Peyer's patch (tissue), 4 donors: ENCODE measurements around the gene AP2B1.

ENCODE experiments used
- CTCF ChIP-seq, 6 experiments: fragments of 450-650 bp in 4 of 6; fragments of 200-600 bp in 2 of 6; sonication (generic) in 1 of 6; IDR thresholded peaks; one replicate each; pipeline ENCODE4 v1.5.1; 2017 to 2019; ENCODE audit warnings: antibody characterized with exemption in 6 of 6, mild to moderate bottlenecking in 3 of 6, moderate library complexity in 1 of 6
- POLR2A ChIP-seq, 2 donors: fragments of 450-650 bp; IDR thresholded peaks; one replicate each; pipeline ENCODE4 v1.5.1; 2017; ENCODE audit warnings: antibody characterized with exemption in 2 of 2, mild to moderate bottlenecking in 2 of 2, moderate library complexity in 2 of 2

DNA sequence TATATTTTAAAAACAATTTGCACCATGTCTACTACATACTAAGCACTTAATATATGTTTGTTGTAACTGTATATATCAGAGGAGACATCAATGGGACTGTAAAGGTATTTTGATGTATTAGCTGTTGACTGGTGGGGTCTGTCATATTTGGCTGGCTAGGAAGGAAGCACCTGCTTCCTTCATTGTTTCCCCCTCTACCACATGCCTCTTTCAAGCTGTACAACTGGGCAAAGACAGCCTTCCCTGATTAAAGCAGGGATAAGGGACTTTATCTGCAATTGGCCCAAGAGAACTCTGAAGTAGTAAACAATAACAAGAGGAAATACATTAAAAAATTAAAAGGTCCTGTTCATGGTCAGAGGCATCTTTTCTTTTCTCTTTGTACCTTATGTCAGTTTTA lies 44.1 kb upstream of the AP2B1 start:
- TF ChIP-seq CTCF (IDR thresholded peaks at IDR 0.05) (no peak), POLR2A (IDR thresholded peaks at IDR 0.05) (no peak)
